K562 (cell line): ENCODE data around the gene ULK3. TPM values are rescaled to one million over a fixed set of nuclear protein-coding genes. Genes with fewer than 3 reads are reported as not detected.

Experiments used
- CBX5 ChIP-seq: IDR thresholded peaks from 2 replicates; pipeline ENCODE4 v1.6.1; 2014; ENCODE audit warnings: low read depth, borderline replicate concordance
- KAT2B ChIP-seq: IDR thresholded peaks from one replicate; pipeline ENCODE4 v1.6.1; 2012; ENCODE audit warnings: low read depth, mild to moderate bottlenecking, control low read depth, inconsistent platforms, low read length, moderate library complexity
- POLR2AphosphoS5 ChIP-seq: IDR thresholded peaks from 2 replicates; pipeline ENCODE4 v1.6.1; 2011; ENCODE audit warnings: mild to moderate bottlenecking, low read depth, low read length, moderate library complexity; ENCODE audit not compliant: control insufficient read depth, insufficient read depth
- RHOXF2B ChIP-seq: fragments of 250-450 bp; sonication (Bioruptor Pico); conservative IDR thresholded peaks from 2 replicates; pipeline ENCODE4 v1.5.1; 2021
- SPI1 ChIP-seq: IDR thresholded peaks from 2 replicates; pipeline ENCODE4 v1.6.1; 2011; ENCODE audit warnings: low read depth, low read length, control low read depth, borderline replicate concordance
- polyA plus RNA-seq, 8 experiments: library from polyadenylated mRNA; depleted of rRNA in 4 of 8; stranded (reverse) in 5 of 8; unstranded in 3 of 8; fragments of >200 nt; fragmentation: Nextera tagmentation in 2 of 8; fragmentation: Illumina TruSeq in 1 of 8; extraction: Ambion mirVana in 2 of 8; extraction: Trizol in 1 of 8; gene quantifications; 2 replicates each; pipeline versions ENCODE4 v1.2.1 to v1.2.3, GENCODE V29; 2011 to 2014; ENCODE audit warnings: inconsistent platforms in 1 of 8, missing spikeins in 1 of 8
- total RNA-seq, 7 experiments: library from RNA; depleted of rRNA in 6 of 7; stranded (reverse); fragments of >200 nt in 6 of 7; fragmentation: Illumina TruSeq in 2 of 7; extraction: Trizol in 2 of 7; gene quantifications; 2 replicates each; pipeline versions ENCODE4 v1.2.1 to v1.2.3, GENCODE V29; 2011 to 2021; ENCODE audit warnings: low replicate concordance in 1 of 7
- TF ChIP-seq, protein P1 (sequence below): sonication (generic); formaldehyde crosslinking; IDR thresholded peaks from 2 replicates; pipeline ENCODE4 v1.8.1; 2023; ENCODE audit warnings: missing genetic modification reagents, mild to moderate bottlenecking, borderline replicate concordance
- TF ChIP-seq, protein P2 (sequence below): IDR thresholded peaks from 2 replicates; pipeline ENCODE4 v1.6.1; 2011; ENCODE audit warnings: borderline replicate concordance, low read depth, mild to moderate bottlenecking, moderate library complexity, low read length; ENCODE audit not compliant: insufficient read depth, poor library complexity, severe bottlenecking
- TF ChIP-seq, protein P3 (sequence below), 2 experiments: fragments of 450-650 bp; formaldehyde crosslinking in 1 of 2; IDR thresholded peaks; 2 replicates each; pipeline versions ENCODE4 v1.4.0 to v1.6.1; 2014 to 2020; ENCODE audit warnings: mild to moderate bottlenecking in 2 of 2, borderline replicate concordance in 1 of 2, low read depth in 1 of 2

Gene ULK3
- total and polyA plus RNA-seq, 9 of the 15 experiments (the other 6 are each of a cell fraction or from before 2014, with no cell fraction given) = 0.68 to 68.0 (median 34.9) TPM

DNA sequence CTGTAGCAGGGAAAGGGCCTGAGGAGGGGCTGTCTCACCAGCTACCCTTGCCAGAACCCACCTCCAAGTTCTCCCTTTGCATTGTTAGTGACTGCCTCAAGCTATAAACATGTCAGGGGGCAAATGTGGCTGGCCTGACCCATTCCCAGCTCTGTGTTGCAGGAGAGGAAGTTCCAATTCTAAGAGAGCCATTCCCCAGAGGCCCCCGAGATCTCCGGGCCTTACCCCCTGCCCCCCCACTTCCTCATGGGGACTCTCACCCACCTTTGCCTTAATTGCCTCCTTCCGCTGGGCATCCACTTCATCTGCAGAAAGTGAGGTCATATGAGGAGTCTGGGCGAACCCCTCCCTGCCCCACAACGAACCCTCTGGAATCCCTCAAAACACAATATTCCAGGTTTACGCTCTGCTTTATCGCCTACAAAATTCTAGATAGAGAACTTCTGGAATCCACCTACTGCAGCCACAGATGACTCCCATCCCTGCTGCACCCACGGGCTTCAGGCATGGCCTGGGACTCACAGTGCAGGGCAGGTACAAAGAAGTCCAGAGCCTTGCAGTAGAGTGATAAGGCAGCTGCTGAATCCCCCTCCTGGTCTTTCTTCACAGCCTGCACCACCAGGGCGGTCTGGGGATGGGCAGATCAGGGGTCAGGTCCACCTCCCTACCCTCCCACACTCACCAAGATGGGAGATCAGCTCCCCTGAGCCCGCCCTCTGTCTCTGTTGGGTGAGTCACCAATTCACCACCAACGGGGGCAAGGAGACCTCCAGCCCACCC, 4.0 kb downstream of the ULK3 start (continued):
- TF ChIP-seq, protein P1, sequence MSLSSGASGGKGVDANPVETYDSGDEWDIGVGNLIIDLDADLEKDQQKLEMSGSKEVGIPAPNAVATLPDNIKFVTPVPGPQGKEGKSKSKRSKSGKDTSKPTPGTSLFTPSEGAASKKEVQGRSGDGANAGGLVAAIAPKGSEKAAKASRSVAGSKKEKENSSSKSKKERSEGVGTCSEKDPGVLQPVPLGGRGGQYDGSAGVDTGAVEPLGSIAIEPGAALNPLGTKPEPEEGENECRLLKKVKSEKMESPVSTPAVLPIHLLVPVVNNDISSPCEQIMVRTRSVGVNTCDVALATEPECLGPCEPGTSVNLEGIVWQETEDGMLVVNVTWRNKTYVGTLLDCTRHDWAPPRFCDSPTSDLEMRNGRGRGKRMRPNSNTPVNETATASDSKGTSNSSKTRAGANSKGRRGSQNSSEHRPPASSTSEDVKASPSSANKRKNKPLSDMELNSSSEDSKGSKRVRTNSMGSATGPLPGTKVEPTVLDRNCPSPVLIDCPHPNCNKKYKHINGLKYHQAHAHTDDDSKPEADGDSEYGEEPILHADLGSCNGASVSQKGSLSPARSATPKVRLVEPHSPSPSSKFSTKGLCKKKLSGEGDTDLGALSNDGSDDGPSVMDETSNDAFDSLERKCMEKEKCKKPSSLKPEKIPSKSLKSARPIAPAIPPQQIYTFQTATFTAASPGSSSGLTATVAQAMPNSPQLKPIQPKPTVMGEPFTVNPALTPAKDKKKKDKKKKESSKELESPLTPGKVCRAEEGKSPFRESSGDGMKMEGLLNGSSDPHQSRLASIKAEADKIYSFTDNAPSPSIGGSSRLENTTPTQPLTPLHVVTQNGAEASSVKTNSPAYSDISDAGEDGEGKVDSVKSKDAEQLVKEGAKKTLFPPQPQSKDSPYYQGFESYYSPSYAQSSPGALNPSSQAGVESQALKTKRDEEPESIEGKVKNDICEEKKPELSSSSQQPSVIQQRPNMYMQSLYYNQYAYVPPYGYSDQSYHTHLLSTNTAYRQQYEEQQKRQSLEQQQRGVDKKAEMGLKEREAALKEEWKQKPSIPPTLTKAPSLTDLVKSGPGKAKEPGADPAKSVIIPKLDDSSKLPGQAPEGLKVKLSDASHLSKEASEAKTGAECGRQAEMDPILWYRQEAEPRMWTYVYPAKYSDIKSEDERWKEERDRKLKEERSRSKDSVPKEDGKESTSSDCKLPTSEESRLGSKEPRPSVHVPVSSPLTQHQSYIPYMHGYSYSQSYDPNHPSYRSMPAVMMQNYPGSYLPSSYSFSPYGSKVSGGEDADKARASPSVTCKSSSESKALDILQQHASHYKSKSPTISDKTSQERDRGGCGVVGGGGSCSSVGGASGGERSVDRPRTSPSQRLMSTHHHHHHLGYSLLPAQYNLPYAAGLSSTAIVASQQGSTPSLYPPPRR = no peak
- TF ChIP-seq CBX5 (no peak), SPI1 (no peak), RHOXF2B (no peak), POLR2AphosphoS5 (no peak), KAT2B (no peak)
- TF ChIP-seq, protein P2, sequence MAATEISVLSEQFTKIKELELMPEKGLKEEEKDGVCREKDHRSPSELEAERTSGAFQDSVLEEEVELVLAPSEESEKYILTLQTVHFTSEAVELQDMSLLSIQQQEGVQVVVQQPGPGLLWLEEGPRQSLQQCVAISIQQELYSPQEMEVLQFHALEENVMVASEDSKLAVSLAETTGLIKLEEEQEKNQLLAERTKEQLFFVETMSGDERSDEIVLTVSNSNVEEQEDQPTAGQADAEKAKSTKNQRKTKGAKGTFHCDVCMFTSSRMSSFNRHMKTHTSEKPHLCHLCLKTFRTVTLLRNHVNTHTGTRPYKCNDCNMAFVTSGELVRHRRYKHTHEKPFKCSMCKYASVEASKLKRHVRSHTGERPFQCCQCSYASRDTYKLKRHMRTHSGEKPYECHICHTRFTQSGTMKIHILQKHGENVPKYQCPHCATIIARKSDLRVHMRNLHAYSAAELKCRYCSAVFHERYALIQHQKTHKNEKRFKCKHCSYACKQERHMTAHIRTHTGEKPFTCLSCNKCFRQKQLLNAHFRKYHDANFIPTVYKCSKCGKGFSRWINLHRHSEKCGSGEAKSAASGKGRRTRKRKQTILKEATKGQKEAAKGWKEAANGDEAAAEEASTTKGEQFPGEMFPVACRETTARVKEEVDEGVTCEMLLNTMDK = no peak
- TF ChIP-seq, protein P3, sequence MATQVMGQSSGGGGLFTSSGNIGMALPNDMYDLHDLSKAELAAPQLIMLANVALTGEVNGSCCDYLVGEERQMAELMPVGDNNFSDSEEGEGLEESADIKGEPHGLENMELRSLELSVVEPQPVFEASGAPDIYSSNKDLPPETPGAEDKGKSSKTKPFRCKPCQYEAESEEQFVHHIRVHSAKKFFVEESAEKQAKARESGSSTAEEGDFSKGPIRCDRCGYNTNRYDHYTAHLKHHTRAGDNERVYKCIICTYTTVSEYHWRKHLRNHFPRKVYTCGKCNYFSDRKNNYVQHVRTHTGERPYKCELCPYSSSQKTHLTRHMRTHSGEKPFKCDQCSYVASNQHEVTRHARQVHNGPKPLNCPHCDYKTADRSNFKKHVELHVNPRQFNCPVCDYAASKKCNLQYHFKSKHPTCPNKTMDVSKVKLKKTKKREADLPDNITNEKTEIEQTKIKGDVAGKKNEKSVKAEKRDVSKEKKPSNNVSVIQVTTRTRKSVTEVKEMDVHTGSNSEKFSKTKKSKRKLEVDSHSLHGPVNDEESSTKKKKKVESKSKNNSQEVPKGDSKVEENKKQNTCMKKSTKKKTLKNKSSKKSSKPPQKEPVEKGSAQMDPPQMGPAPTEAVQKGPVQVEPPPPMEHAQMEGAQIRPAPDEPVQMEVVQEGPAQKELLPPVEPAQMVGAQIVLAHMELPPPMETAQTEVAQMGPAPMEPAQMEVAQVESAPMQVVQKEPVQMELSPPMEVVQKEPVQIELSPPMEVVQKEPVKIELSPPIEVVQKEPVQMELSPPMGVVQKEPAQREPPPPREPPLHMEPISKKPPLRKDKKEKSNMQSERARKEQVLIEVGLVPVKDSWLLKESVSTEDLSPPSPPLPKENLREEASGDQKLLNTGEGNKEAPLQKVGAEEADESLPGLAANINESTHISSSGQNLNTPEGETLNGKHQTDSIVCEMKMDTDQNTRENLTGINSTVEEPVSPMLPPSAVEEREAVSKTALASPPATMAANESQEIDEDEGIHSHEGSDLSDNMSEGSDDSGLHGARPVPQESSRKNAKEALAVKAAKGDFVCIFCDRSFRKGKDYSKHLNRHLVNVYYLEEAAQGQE (IDR thresholded peaks at IDR 0.05; ENCODE audit: borderline replicate concordance) = no peak
- TF ChIP-seq, protein P3 (CRISPR knock-in tag; IDR thresholded peaks at IDR 0.05; ENCODE audit: low read depth) = no peak
